K562 (cell line): Measurements from ENCODE around the gene PFKL. TPM values are rescaled to one million over a fixed set of nuclear protein-coding genes. Genes with fewer than 3 reads are reported as not detected.
A peak's percentile ranks its signal among the peaks of the same experiment; 100 is the strongest.

Source experiments
- ARID1B ChIP-seq: fragments of 450-650 bp; IDR thresholded peaks from 2 replicates; pipeline ENCODE4 v1.6.1; 2016; ENCODE audit warnings: antibody characterized with exemption, mild to moderate bottlenecking, inconsistent platforms
- CREB1 ChIP-seq, 2 experiments: sonication (generic) in 1 of 2; formaldehyde crosslinking in 1 of 2; IDR thresholded peaks; 2 replicates each; pipeline versions ENCODE4 v1.6.1 to v1.8.0; 2012 to 2022; ENCODE audit warnings: inconsistent platforms in 1 of 2, mild to moderate bottlenecking in 1 of 2, missing genetic modification reagents in 1 of 2, moderate library complexity in 1 of 2
- DDX20 ChIP-seq: fragments of 450-650 bp; IDR thresholded peaks from 2 replicates; pipeline ENCODE4 v1.6.1; 2016; ENCODE audit warnings: missing genetic modification characterization, low read depth, mild to moderate bottlenecking, missing compliant biosample characterization, moderate library complexity
- FOXK2 ChIP-seq, 2 experiments: fragments of 450-650 bp; IDR thresholded peaks in 1 of 2; conservative IDR thresholded peaks in 1 of 2; 2 replicates each; pipeline ENCODE4 v1.6.1; 2016; ENCODE audit warnings: low read depth in 2 of 2, mild to moderate bottlenecking in 1 of 2
- GTF2A2 ChIP-seq: IDR thresholded peaks from 2 replicates; pipeline ENCODE4 v1.6.1; 2016; ENCODE audit warnings: mild to moderate bottlenecking, missing genetic modification characterization, missing compliant biosample characterization
- KLF10 ChIP-seq: fragments of 250-450 bp; sonication (Bioruptor Pico); IDR thresholded peaks from 2 replicates; pipeline ENCODE4 v1.6.1; 2021; ENCODE audit warnings: matching md5 sums
- MCM2 ChIP-seq: fragments of 450-650 bp; IDR thresholded peaks from 2 replicates; pipeline ENCODE4 v1.6.1; 2017; ENCODE audit warnings: low read depth, mild to moderate bottlenecking
- MED1 ChIP-seq: sonication (generic); formaldehyde crosslinking; IDR thresholded peaks from 2 replicates; pipeline ENCODE4 v1.8.1; 2023; ENCODE audit warnings: missing genetic modification reagents, borderline replicate concordance
- MTF1 ChIP-seq: fragments of 250-450 bp; sonication (Bioruptor Pico); IDR thresholded peaks from 2 replicates; pipeline ENCODE4 v1.9.0; 2021; ENCODE audit warnings: moderate library complexity, mild to moderate bottlenecking, inconsistent platforms, borderline replicate concordance
- NFE2 ChIP-seq: IDR thresholded peaks from 2 replicates; pipeline ENCODE4 v1.6.1; 2014; ENCODE audit warnings: antibody characterized with exemption, low read depth
- NFRKB ChIP-seq: fragments of 450-650 bp; IDR thresholded peaks from 2 replicates; pipeline ENCODE4 v1.6.1; 2016; ENCODE audit warnings: low read depth
- NRF1 ChIP-seq, 2 experiments: fragments of 450-650 bp; IDR thresholded peaks in 1 of 2; conservative IDR thresholded peaks in 1 of 2; 2 replicates each; pipeline ENCODE4 v1.6.1; 2014; ENCODE audit warnings: mild to moderate bottlenecking in 2 of 2
- RBM15 ChIP-seq: fragments of 200-400 bp; formaldehyde crosslinking; IDR thresholded peaks from 2 replicates; pipeline ENCODE4 v1.6.1; 2018; ENCODE audit warnings: mild to moderate bottlenecking, low read length, moderate library complexity; ENCODE audit not compliant: insufficient read depth
- SAFB2 ChIP-seq: fragments of 200-400 bp; formaldehyde crosslinking; IDR thresholded peaks from 2 replicates; pipeline ENCODE4 v1.6.1; 2018; ENCODE audit warnings: borderline replicate concordance, low read length, low read depth, moderate library complexity; ENCODE audit not compliant: severe bottlenecking
- SMARCA4 ChIP-seq: fragments of 450-650 bp; IDR thresholded peaks from 2 replicates; pipeline ENCODE4 v1.6.1; 2016
- ZC3H4 ChIP-seq: sonication (generic); formaldehyde crosslinking; IDR thresholded peaks from 2 replicates; pipeline ENCODE4 v1.9.0; 2021; ENCODE audit warnings: missing genetic modification reagents, borderline replicate concordance
- ZNF324 ChIP-seq: fragments of 250-450 bp; sonication (Bioruptor Pico); IDR thresholded peaks from 2 replicates; pipeline ENCODE4 v1.4.0; 2020; ENCODE audit warnings: mild to moderate bottlenecking
- ZNF551 ChIP-seq: fragments of 250-450 bp; sonication (Bioruptor Pico); IDR thresholded peaks from 2 replicates; pipeline ENCODE4 v1.5.0; 2021; ENCODE audit warnings: mild to moderate bottlenecking, moderate library complexity
- ZNF699 ChIP-seq: fragments of 250-450 bp; sonication (Bioruptor Pico); IDR thresholded peaks from 2 replicates; pipeline ENCODE4 v1.8.0; 2021; ENCODE audit warnings: mild to moderate bottlenecking, moderate library complexity; ENCODE audit not compliant: insufficient replicate concordance
- ZNF79 ChIP-seq: fragments of 250-450 bp; sonication (Bioruptor Pico); IDR thresholded peaks from 2 replicates; pipeline ENCODE4 v1.4.0; 2020; ENCODE audit warnings: low read depth, mild to moderate bottlenecking, moderate library complexity
- polyA plus RNA-seq, 8 experiments: library from polyadenylated mRNA; depleted of rRNA in 4 of 8; stranded (reverse) in 5 of 8; unstranded in 3 of 8; fragments of >200 nt; fragmentation: Nextera tagmentation in 2 of 8; fragmentation: Illumina TruSeq in 1 of 8; extraction: Ambion mirVana in 2 of 8; extraction: Trizol in 1 of 8; gene quantifications; 2 replicates each; pipeline versions ENCODE4 v1.2.1 to v1.2.3, GENCODE V29; 2011 to 2014; ENCODE audit warnings: inconsistent platforms in 1 of 8, missing spikeins in 1 of 8
- total RNA-seq, 7 experiments: library from RNA; depleted of rRNA in 6 of 7; stranded (reverse); fragments of >200 nt in 6 of 7; fragmentation: Illumina TruSeq in 2 of 7; extraction: Trizol in 2 of 7; gene quantifications; 2 replicates each; pipeline versions ENCODE4 v1.2.1 to v1.2.3, GENCODE V29; 2011 to 2021; ENCODE audit warnings: low replicate concordance in 1 of 7
- TF ChIP-seq, protein P1 (sequence below): IDR thresholded peaks from 2 replicates; pipeline ENCODE4 v1.6.1; 2011; ENCODE audit warnings: borderline replicate concordance, low read depth, mild to moderate bottlenecking, moderate library complexity, low read length; ENCODE audit not compliant: insufficient read depth, poor library complexity, severe bottlenecking
- TF ChIP-seq, protein P2 (sequence below): fragments of 450-650 bp; formaldehyde crosslinking; IDR thresholded peaks from 2 replicates; pipeline ENCODE4 v1.4.0; 2022; ENCODE audit warnings: missing genetic modification characterization
- TF ChIP-seq, protein P3 (sequence below): fragments of 450-650 bp; IDR thresholded peaks from 2 replicates; pipeline ENCODE4 v1.6.1; 2016; ENCODE audit warnings: antibody characterized with exemption

Gene PFKL
- total and polyA plus RNA-seq, 9 of the 15 experiments (the other 6 are each of a cell fraction or from before 2014, with no cell fraction given): 1.1 to 124 (median 45.6) TPM

DNA sequence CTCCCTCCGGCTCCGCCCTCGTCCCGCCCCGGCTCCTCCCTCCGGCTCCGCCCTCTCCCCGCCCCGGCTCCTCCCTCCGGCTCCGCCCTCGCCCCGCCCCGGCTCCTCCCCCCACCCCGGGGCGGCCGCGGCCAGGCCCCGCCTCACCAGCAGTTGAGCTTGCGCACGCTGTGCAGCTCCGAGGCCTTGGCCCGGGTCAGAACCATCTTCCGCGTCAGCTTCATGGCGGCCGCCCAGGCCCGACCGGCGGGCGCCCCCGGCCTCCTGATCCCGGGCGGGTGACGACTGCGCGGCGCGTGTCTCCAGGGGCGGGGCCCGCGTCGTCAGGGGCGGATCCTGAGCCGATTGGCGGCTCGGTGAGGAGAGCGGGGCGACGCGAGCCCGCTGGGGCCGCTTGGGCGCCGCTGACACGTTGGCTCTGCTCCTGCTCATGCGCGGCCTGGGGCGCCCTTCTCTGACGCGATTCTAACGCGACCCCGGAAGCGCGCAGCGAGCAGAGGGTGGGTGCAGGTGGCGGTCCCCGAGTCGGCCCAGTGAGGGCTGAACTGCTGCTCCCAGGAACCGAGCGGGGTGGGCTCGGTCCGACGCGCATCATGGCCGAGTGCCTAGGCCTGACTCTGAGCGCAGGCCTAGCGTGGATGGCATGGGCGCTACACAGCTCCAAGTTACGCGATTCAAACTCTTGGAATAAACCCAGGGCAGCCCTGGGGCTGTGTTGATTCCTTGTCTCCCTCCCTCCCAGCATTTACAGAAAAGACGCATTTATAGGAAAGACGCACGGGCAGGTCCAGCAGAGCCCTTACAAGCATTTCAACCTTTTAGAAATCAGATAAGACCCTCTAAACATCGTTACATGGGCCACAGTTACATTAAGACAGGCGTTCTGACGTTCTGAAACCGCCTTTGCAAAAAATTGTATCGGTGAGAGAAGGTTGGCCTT lies 39.4 kb downstream of the PFKL start, which contains the start of gene CFAP410 (continued):
- TF ChIP-seq, protein P1, sequence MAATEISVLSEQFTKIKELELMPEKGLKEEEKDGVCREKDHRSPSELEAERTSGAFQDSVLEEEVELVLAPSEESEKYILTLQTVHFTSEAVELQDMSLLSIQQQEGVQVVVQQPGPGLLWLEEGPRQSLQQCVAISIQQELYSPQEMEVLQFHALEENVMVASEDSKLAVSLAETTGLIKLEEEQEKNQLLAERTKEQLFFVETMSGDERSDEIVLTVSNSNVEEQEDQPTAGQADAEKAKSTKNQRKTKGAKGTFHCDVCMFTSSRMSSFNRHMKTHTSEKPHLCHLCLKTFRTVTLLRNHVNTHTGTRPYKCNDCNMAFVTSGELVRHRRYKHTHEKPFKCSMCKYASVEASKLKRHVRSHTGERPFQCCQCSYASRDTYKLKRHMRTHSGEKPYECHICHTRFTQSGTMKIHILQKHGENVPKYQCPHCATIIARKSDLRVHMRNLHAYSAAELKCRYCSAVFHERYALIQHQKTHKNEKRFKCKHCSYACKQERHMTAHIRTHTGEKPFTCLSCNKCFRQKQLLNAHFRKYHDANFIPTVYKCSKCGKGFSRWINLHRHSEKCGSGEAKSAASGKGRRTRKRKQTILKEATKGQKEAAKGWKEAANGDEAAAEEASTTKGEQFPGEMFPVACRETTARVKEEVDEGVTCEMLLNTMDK: no peak
- TF ChIP-seq ARID1B: no peak
- TF ChIP-seq ZNF79: 0 out of 2 replicates have a peak, but pooled peaks have one; percentile 30
- TF ChIP-seq RBM15: no peak
- no peak for TF ChIP-seq MTF1 (CRISPR knock-in tag)
- no peak for TF ChIP-seq KLF10 (CRISPR knock-in tag)
- no peak for TF ChIP-seq MED1 (CRISPR knock-in tag)
- TF ChIP-seq ZNF551 (CRISPR knock-in tag): no peak
- peak; percentile 33; the same call in 1 of the 2 replicates for TF ChIP-seq ZNF324 (CRISPR knock-in tag)
- TF ChIP-seq DDX20 (tag): no peak
- peak; percentile 91 to 94 for TF ChIP-seq FOXK2 (conservative IDR thresholded peaks at IDR 0.05 in 1 of 2, IDR thresholded peaks at IDR 0.05 in 1 of 2; ENCODE audit: low read depth in 2 of 2)
- no peak for TF ChIP-seq GTF2A2
- no peak for TF ChIP-seq SAFB2
- peak; percentile 99 for TF ChIP-seq CREB1 (IDR thresholded peaks at IDR 0.05)
- TF ChIP-seq CREB1 (CRISPR knock-in tag; IDR thresholded peaks at IDR 0.05): peak; percentile 100
- TF ChIP-seq, protein P2, sequence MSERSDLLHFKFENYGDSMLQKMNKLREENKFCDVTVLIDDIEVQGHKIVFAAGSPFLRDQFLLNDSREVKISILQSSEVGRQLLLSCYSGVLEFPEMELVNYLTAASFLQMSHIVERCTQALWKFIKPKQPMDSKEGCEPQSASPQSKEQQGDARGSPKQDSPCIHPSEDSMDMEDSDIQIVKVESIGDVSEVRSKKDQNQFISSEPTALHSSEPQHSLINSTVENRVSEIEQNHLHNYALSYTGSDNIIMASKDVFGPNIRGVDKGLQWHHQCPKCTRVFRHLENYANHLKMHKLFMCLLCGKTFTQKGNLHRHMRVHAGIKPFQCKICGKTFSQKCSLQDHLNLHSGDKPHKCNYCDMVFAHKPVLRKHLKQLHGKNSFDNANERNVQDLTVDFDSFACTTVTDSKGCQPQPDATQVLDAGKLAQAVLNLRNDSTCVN (CRISPR knock-in tag): no peak
- TF ChIP-seq NFRKB: peak; percentile 84
- TF ChIP-seq, protein P3, sequence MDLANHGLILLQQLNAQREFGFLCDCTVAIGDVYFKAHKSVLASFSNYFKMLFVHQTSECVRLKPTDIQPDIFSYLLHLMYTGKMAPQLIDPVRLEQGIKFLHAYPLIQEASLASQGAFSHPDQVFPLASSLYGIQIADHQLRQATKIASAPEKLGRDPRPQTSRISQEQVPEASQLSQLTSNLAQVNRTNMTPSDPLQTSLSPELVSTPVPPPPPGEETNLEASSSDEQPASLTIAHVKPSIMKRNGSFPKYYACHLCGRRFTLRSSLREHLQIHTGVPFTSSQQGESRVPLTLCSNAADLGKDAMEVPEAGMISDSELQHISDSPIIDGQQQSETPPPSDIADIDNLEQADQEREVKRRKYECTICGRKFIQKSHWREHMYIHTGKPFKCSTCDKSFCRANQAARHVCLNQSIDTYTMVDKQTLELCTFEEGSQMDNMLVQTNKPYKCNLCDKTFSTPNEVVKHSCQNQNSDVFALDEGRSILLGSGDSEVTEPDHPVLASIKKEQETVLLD: peak; percentile 92
- TF ChIP-seq SMARCA4: no peak
- TF ChIP-seq ZC3H4 (CRISPR knock-in tag): no peak; the same call in 1 of the 2 replicates
- TF ChIP-seq ZNF699 (CRISPR knock-in tag): no peak
- peak; percentile 97 to 98 for TF ChIP-seq NRF1 (conservative IDR thresholded peaks at IDR 0.05 in 1 of 2, IDR thresholded peaks at IDR 0.05 in 1 of 2)
- TF ChIP-seq MCM2: no peak
- no peak for TF ChIP-seq NFE2
